ENCODE results near the gene MUC5B. TPM values are rescaled to one million over a fixed set of nuclear protein-coding genes. Genes with fewer than 3 reads are reported as not detected.
A peak's percentile ranks its signal among the peaks of the same experiment; 100 is the strongest.

Gene MUC5B
- total RNA-seq, 1 donor from 2014 or later: not detected

DNA sequence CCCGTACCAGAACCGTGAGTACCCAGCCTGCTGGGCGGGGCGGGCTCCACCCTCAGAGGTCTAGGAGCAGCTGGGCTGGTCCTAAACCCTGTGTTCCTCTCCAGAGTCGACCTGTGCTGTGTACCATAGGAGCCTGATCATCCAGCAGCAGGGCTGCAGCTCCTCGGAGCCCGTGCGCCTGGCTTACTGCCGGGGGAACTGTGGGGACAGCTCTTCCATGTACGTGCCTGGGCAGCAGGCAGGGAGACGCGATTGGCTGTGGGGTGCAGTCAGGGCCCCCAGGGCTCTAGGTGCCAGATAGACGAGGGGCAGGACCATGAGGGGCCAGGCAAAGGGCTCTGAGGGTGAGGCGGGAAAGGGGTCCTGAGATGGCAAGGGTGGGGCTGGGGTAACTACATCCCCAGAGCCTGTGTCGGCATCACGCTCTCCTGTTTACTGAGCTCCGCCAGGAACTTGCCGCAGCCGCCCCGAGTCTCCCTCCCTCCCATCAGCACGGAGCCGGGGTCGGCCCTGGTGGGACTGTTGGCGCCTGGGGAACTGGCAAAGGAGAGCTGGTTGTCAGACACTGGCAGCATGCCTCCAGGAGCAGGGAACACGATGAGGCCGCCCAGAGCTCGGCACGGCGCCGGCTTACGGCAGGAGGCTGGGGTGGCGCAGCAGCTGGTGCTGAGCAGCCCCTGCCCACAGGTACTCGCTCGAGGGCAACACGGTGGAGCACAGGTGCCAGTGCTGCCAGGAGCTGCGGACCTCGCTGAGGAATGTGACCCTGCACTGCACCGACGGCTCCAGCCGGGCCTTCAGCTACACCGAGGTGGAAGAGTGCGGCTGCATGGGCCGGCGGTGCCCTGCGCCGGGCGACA, 22.9 kb upstream of the MUC5B start:
- ATAC-seq (no peak), DNase-seq (no peak)
- intact Hi-C loops (cut with micrococcal nuclease): no loop called here

DNA sequence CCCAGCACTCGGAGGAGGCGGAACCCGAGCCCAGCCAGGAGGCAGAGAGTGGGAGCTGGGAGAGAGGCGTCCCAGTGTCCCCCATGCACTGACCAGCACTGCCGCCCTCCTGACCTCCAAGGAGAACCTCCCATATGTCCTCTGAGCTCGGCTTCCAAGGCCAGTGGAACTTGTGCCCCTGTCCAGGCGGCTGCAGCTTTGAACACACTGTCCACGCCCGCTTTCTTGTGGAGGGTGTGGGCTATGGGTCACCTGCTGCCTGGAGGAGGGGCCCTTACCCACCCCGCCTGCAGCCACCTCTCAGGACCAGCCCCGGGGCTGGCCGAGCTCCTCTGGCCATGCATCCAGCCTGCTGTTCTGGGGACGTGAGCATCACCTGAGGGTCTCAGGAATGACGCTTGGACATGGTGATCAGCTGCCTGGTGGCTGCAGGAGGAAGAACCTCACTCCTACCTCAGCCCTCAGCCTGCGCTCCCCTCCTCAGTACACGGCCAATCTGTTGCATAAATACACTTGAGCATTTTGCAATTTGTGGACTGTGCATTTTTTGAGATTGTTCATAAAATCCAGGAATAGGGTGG, 22.2 kb upstream of the MUC5B start:
- intact Hi-C loops (cut with micrococcal nuclease): no loop called here
- DNase-seq: peak; percentile 22

DNA sequence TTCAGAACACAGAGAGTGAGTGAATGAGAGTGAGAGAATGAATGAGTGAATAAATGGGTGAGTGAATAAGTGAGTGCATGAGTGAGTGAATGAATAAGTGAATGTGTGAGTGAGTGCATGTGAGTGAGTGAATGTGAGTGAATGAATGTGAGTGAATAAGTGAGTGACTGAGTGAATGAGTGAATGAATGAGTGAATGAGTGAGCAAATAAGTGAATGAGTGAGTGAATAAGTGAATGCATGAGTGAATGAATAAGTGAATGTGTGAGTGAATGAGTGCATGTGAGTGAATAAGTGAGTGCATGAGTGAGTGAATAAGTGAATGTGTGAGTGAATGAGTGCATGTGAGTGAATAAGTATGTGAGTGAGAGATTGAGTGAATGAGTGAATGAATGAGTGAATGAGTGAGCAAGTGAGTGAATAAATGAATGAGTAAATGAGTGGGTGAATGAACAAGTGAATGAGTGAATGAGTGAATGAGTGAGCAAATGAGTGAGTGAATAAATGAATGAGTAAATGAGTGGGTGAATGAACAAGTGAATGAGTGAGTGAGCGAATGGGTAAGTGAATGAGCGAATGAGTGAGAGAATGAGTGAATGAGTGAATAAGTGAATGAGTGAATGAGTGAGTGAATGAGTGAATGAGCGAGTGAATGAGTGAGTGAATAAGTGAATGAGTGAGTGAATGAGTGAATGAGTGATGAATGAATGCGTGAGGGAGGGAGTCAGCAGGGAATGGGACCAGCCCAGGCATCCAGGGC, 21.3 kb upstream of the MUC5B start:
- intact Hi-C loops (cut with micrococcal nuclease): no loop called here
- DNase-seq (no peak), ATAC-seq (no peak)

More for the DNA sequence above, 22.2 kb upstream of the MUC5B start:
- ATAC-seq: no peak

DNA sequence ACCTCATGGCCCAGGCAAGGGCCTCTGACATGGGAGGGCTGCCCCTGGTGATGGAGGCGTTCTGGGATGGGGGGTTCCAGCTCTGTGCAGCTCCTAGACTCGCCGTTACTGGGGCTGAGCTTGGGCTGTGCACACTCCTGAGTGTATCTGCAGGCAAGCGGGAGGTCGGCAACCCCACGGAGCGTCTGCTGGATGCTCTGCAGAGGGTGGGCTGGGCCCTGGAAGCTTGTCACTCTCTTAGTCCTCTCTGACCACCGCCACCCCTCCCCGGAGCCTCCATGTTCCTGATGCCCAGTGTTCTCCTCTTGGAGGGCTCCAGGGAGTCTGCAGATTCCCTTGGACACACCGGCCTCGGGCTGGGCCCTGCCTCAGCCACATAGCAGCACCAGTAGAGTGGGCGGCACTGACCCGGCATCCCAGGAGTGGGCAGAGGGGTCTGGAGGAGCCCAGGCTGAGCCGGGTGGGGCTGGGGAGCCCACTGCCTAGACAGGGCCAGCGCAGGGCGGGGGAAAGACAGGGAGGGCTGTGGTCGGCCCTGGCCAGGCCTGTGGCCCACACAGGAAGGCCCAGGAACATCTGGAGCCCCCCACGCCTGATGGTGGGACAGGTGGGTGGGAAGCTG, 20.6 kb upstream of the MUC5B start:
- peak; percentile 22 for DNase-seq
- intact Hi-C loops (cut with micrococcal nuclease): no loop called here
- ATAC-seq: no peak

DNA sequence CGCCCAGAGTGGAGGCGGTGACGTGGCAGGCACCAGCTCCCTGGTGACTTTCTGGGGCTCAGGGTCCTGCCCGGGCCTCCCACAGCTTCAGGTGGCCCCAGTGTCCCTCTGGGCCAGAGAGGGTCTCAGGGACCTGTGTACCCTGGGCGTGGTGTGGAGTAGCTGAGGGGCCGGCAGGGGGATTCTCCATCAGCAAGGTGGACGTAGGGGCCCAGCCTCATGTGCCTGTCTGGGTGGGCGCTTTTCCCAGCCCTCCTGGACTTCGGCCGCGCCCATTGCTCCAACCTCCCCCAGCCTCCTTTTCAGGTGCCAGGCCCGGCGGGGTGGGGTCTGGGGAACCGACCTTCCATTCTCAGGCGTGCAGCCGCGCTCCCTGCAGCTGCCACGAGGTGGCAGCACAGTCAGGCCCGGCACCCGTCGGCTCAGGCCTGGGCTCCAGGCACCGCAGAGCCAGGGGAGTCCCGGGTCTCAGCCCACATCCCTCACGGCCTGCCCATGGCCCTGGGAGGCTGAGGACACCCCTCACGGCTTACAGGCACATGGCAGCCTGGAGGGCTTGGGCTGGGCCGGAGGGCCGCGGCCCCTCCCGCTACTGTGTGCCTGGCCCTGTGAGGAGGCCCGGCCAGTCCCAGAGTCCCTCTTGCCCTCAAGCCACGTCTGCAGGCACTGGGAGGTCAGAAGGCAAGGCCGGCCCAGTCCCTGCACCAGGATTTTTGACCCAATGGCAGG, 19.9 kb upstream of the MUC5B start:
- DNase-seq: peak; percentile 74
- intact Hi-C loops (cut with micrococcal nuclease): no loop called here
- ATAC-seq: peak; percentile 84

DNA sequence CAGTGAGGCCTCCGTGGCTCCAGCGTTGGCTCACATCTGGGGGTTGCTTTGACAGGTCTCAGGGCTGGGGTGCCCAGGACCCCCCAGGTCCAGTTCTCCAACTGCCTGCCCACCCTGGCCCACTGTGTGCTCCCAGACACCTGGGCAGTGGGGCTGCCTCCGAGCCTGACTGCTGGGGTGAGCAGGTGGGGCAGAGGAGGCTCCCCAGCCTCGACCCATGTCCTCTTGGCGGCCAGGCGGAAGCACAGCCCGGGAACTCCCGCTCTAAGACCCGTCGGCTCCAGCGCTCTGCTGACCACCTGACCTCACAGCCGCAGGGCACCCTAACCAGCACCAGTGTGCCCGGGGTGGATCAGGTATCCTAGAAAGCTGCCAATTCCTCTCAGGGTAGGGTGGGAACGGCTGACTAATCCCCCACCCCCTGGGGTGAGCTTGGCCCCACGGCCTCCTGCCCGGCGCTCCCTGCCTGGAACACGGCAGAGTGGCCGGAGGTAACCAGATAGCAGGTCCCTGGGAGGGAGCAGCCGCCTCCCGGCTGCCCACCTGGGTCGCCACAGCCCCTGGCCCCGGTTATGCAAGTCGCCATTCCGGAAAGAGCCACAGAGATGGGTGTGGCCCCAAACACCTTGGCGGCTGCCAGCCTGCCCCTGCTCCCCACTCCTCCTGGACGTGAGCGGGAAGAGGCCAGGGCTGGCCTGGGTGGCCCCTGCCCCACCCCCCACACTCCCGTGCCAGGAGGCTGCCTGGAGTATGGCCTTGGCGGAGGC, 19.2 kb upstream of the MUC5B start:
- intact Hi-C loops (cut with micrococcal nuclease): no loop called here
- ATAC-seq (no peak), DNase-seq (peak; percentile 26)

DNA sequence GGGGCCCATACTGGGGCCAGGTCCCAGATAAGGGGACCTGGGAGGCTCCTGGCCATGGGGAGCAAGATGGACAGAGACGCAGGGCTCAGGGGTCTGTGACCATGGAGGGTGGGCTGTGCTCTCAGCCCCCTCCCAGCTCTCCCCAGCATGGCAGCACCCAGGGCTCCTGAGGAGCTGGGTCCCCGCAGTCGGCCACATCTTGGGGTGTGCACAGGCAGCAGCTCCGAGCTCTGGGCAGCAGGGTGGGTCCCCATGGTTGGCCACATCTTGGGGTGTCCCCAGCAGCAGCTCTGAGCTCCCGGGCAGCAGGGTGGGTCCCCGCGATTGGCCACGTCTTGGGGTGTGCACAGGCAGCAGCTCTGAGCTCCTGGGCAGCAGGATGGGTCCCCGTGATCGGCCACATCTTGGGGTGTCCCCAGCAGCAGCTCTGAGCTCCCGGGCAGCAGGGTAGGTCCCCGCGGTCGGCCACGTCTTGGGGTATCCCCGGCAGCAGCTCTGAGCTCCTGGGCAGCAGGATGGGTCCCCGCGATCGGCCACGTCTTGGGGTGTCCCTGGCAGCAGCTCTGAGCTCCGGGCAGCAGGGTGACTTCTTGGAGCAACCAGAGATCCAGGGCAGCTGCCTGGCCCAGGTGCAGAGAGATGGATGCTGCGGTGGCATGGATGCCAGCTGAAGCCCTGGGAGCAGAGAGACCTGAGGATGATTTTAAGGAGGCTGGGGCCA, 18.3 kb upstream of the MUC5B start:
- intact Hi-C loops (cut with micrococcal nuclease): no loop called here
- ATAC-seq (no peak), DNase-seq (peak; percentile 20)

DNA sequence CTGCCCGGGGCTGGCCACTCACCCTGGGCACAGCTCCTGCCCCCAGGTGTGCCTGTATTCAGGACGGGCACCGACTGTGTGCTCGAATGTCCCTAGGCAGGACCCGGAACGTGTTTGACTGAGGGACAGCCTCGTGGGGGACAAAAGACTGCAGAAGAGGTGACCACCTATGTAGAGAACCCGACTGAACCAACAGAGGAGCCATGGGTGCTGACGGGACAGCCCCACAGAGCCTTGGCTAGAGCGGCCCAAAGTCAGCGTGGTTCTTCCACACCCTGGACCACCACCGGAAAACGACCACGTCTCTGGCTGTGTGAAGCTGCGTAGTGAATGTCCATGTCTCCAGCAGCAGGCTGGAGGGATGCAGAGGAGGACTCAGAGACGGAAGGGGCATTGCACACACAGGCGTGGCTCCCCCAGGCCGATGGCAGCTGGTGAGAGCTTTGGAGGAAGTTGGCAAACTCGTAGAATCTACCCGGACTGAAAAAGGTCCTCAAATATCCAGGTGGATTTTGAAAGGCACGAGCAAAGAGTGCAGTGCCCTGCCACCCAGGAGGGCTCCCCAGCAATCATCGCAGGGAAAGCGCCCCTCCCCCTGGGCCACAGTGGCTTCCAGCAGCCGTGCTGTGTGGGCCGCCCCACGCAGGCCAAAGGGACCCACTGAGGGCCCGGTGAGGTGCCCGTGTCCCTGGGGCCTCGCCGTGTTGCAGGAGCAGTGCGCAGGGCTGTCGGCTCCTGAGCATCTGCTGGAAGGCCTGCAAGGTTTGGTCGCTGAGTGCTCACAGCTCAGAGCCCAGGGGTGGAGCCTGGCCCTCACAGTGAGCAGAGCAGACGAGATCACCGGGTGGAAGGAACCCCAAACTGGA, 17.5 kb upstream of the MUC5B start:
- ATAC-seq (no peak), DNase-seq (no peak)
- intact Hi-C loops (cut with micrococcal nuclease): no loop called here

DNA sequence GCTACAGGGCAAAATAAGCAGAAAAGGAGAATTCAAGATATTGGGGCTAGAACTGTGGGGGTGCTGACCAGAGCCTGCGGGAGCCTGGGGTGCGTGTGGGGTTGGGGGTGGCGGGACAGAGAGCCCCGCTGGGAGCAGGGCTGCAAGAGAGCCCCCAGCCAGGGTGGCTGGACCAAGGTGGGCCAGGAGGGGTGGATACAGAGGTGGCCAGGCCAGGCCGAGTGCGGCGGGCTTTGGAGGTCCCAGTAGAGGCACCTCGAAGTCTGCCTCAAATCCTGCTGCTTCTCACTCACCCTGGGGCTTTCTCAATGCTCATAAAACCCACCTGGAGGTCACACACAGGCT, 16.9 kb upstream of the MUC5B start:
- intact Hi-C loops (cut with micrococcal nuclease): no loop called here
- ATAC-seq: no peak
- no peak for DNase-seq

DNA sequence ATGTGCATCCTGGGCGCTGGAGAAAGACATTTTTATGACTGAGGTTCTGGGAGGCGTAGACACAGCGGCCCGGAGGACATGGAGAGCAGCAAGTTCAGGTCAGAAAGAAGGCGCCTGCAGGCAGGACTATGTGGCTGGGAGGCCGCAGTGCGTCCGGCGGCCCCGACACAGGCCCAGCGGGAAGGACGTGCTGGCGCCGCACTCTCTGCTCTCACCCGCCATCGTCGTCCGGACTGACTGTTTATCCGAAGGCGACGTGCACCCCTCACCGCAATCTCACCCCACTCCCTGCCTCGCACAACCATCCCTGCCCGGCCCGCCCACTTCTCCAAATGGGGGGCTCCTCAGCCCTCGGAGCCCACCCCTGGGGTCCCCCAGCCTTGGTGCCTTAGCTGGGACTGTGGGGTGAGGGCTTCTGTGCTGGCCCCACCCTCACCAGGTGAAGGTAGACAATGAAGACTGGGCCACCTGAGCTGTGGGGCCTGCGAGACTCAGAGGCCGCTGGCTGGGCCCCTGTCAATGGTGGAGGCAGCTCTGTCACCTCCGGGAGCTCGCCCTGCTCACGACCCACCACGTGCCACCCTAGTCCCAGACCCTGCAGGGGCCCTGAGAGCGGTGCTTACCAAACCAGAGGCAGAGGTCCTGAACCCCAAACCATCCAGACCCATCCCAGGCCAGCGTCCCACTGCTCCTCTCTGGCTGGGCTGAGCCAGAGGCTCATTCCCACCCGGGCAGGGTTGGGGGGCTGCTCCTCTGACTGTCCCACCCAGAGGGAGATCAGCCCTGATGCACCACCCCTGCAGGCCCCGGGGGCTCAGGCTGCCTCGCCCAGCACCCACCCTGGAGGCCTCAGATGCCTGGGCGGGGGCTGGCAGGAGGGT, 16.2 kb upstream of the MUC5B start:
- intact Hi-C loops (cut with micrococcal nuclease): no loop called here
- DNase-seq: peak; percentile 25
- ATAC-seq: no peak

DNA sequence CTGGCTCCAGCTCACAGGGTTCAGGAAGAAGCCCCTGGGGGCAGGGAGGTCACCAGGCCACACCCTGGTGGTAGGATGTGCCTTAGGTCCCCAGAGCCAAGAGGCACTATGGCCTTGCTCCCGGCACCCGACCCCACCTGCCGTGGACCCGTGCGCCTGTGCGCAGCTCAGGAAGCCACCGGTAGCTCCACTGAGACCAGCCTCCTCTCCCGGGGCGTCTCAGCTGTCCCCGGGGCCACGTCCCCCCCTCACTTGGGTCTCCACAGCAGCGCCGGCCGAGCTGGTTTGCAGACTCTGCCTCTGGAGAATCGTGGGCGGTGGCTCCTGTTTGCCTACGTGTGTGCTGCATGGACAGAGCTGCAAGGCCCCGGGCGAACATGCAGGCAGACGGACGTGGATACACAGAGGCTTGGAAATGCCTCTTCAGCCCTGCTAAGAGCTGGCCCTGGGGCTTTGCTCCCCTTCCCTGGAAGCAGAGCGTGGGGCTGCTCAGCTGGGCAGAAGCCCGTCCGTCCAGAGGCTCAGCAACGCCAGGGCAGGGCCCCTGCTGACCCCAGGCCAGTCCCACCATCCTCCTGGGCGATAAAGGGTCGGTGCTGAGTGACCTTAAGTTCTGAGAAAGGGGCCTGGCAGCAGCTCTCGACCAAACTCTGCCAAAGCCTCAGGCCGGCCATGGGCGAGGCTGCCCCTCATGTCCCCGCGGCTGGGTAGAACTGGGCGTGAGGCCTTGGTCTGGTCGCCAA, 15.3 kb upstream of the MUC5B start:
- no peak for ATAC-seq

DNA sequence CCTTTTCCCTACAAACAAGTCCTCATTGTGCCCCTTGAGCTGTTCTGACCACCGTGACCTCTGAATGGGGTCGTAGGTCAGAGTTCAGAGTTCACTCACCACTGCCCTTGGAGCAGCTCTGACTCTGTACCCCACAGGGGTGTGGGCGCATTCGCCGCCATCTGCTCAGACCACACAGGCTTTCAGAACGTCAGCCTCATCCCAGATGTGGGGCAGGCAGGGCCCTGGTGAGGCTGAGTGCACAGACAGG, 14.8 kb upstream of the MUC5B start:
- ATAC-seq (no peak), DNase-seq (no peak)
- intact Hi-C loops (cut with micrococcal nuclease): no loop called here

More for the DNA sequence above, 15.3 kb upstream of the MUC5B start:
- DNase-seq: peak; percentile 29
- intact Hi-C loops (cut with micrococcal nuclease): no loop called here

DNA sequence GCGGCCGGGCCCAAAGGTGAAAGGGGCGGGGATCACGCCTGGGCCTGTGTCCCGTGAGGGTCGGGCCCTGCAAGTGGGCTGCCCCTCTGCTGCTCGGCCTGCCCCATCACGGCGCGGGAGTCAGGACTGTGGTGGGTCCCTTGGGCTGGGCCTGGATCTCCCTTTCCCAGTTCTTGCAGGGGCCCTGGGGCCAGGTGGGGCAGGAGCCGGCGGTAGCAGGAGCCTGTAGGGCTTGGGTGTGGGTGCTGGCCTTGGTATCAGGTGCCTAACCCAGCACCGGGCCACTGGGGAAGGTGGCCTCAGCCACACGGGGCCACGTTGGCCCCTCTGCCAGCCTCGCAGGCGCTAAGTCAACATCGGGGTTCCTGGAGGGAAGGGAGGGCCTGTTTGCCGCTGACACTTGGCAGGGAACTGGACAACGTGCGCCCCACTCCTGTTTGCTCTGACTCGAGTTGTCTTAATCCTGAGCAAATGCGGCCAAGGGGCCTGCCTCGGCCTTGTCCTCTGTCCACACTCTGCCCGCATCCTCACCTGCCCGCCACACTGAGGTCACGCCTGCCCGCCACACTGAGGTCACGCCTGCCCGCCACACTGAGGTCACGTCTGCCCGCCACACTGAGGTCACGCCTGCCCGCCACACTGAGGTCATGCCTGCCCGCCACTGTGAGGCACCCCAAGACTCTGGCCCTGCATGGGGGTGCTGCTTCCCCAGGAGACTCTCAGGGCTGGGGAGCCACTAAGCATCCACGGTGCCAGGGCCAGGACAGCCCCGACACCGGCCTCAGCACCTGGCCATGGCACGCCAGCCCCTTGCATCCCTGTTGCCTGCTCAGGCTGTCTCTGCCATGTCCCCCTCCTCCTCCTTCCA, 14.2 kb upstream of the MUC5B start:
- intact Hi-C loops (cut with micrococcal nuclease): no loop called here
- DNase-seq (peak; percentile 25), ATAC-seq (no peak)

DNA sequence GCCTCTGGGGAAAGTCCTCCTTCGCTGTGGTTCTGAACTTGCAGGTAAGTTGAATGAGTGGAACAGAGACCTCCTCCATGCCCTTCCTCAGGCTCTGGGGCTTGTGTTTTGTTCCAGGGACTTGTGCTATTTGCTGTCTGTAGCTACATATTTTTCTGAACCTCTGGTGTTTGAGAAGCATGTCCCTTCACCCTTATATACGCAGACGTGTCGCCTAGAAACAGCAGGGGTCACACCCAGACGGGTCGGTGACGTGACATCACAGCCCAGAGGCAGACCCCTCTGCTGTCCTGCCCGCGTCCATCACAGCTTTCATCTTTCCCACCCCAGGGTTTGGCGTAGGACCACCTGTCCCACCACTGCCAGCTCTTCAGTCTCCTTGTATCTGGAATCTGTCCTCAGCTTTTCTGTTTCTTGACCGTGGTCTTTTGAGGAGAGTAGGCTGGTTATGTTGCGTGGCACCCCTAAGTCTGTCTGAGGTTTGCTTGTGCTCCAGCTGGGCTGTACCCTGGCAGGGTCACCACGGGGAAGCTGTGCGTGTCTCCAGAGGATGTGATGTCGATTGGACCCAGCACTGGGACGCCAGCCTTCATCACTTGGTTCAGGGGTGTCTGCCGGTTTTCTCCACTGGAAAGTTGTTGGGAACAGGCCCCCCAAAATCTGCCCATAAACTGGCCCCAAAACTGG, 13.4 kb upstream of the MUC5B start:
- ATAC-seq (no peak), DNase-seq (no peak)
- intact Hi-C loops (cut with micrococcal nuclease): no loop called here
